HuH-7 (cell line): ENCODE data around the gene NOSIP.

Source experiments
- DNase-seq: peaks from one replicate; pipeline ENCODE4 v3.0.0; 2011; ENCODE audit warnings: low spot score

Gene NOSIP

GRCh38 chr19:49544154-49544553, 36.2 kb downstream of the NOSIP start:
- no peak for DNase-seq

GRCh38 chr19:49543032-49543431, 37.3 kb downstream of the NOSIP start:
- DNase-seq: no peak

DNA sequence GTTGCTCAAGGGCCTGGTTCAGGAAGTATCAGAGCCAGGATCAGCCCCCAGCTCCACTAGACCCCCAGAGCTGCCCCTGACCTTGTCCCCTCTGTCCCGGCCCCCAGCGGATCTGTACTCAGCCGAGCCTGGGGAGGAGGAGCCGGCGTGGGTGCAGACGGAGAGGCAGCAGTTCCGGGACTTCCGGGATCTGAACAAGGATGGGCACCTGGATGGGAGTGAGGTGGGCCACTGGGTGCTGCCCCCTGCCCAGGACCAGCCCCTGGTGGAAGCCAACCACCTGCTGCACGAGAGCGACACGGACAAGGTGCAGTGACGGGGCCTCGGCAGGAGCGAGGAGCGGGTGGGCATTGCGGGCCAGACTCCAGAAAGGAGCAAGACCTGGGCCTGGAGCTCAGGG, 37.9 kb downstream of the NOSIP start:
- no peak for DNase-seq

DNA sequence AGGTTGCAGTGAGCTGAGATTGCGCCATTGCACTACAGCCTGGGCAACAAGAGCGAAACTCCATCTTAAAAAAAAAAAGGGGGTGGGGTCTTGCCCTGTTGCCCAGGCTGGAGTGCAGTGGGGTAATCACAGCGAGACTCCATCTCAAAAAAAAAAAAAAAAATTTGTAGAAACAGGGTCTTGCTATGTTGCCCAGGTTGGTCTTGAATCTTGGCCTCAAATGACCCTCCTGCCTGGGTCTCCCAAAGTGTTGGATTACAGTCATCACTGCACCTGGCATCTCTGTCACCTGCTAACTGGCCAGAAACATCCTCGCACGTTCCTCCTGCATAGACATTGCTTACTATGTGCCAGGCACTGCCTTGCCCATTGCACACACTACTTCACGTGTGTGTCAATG, 38.4 kb downstream of the NOSIP start:
- no peak for DNase-seq

- DNase-seq: no peak
Measured at GRCh38 chr19:49539192-49539952, 41.0 kb downstream of the NOSIP start.

- DNase-seq: no peak
Measured at GRCh38 chr19:49538643-49539042, 41.7 kb downstream of the NOSIP start.

GRCh38 chr19:49536921-49537462, 43.4 kb downstream of the NOSIP start:
- DNase-seq: no peak

DNA sequence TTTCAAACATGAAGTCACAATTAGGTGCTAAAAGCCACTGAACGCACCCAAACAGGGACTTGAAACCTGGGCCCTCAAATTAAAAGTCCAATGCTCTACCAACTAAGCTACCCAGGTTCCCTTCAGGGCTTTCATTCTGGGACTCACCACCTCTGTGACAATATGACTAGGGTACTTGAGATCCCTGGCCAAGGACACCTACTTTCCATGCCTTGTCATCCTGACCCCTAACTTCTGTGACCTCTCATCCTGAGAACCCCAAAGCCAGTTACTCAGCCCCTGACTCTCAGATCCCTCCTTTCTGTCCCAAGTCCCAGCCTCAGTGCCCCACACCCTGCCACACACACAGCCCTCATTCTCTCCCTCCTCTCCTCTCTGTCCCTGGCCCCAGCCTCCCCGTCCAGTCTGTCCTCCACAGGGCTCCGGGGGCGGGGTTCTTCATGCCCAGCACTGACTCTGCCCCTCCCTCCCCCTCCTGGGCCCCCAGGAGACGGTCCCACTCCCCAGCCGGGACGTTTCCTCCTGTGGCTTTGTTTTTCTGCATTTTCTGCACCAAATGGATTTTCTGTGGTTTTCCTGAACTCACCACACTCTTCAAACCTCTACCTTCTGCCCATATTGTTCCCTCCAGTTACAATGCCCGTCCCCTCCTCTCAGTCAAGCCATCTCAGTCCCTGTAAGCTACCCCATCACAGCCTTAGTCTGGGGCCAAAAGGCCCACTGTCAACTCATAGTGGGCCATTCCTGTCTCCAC, 45.5 kb downstream of the NOSIP start:
- no peak for DNase-seq

- DNase-seq: no peak
Measured at GRCh38 chr19:49533551-49534488, 46.5 kb downstream of the NOSIP start.

GRCh38 chr19:49530708-49531107, 49.6 kb downstream of the NOSIP start:
- no peak for DNase-seq

- DNase-seq: no peak
Measured at GRCh38 chr19:49528211-49528771, 52.1 kb downstream of the NOSIP start.

DNA sequence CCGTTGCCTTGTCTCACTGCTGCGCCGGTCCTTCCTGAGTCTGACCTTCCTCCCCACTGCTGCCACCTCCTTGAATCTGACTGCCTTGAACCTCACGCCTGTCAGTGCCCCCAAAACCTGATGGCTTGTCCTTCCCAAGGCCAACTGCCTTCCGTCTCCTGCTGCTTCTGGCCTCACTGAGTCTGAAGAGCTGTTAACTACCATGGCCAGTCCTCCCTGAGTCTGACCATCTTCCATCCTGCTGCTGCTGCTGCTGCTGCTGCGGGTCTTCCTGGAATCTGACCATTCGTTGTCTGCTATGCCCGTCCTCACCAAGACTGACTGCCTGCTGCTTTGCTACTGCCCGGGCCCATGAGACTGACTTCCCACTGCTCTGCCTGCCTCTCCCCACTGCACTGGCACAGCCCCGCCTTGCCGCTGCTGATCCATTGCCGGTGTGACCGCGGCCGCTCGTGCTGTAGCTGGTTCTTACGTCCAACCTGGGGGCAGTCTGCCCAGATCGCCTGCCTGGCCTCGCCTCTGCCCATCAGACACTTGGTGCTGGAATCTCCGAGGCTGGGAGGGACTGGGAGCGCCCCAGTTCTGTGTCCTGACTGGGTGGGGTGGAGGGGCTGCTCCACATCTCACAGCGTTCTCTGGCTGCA, 55.4 kb downstream of the NOSIP start:
- no peak for DNase-seq

- DNase-seq: no peak
Measured at GRCh38 chr19:49520705-49521319, 59.5 kb downstream of the NOSIP start.

DNA sequence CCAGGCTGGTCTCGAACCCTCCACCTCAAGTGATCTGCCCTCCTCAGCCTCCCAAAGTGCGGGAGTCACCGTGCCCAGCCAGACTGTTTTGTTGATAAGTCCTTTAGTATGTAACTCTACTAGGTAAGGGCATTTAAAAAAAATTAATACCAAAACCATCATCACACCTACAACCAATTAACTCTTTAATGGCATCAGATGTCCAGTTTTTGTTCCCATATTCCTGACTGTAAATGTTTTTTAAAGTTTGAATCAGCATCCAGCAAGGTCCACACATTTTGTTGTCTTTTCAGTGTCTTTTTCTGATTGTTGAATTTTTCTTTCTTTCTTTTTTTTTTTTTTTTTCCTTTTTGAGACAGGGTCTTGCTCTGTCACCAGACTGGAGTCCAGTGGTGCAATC, 62.3 kb downstream of the NOSIP start:
- DNase-seq: no peak

DNA sequence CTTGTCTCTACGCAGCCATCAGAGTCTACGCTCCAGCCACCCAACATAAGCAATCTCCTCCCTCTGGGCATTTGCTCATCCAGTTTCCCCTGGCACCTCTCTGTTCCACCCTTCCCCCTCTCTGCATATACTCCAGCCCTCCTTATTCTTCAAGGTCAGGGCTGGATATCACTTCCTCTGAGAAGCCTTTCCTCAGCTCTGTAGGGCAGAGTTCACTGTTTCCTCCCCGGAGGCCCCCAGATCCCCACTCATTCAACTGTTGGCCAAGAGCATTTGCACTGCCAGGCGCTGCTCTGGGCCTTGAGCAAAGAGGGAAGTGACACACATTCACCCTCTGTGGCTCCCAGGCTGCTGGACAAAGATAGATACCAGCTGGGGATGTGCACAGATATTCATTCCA, 64.6 kb downstream of the NOSIP start:
- DNase-seq: no peak

GRCh38 chr19:49514151-49514550, 66.2 kb downstream of the NOSIP start:
- DNase-seq: no peak

DNA sequence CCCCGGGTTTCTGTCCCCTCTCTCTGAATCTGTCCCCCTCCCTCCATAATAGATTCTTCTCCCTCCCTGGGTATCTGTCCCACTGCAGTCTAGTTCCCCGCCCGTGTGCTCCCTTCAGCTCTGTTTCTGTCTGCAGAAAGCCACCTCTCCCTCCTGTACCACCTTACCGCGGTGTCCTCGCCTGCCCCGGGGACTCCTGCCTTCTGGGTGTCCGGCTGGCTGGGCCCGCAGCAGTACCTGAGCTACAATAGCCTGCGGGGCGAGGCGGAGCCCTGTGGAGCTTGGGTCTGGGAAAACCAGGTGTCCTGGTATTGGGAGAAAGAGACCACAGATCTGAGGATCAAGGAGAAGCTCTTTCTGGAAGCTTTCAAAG, 66.6 kb downstream of the NOSIP start:
- DNase-seq: no peak

DNA sequence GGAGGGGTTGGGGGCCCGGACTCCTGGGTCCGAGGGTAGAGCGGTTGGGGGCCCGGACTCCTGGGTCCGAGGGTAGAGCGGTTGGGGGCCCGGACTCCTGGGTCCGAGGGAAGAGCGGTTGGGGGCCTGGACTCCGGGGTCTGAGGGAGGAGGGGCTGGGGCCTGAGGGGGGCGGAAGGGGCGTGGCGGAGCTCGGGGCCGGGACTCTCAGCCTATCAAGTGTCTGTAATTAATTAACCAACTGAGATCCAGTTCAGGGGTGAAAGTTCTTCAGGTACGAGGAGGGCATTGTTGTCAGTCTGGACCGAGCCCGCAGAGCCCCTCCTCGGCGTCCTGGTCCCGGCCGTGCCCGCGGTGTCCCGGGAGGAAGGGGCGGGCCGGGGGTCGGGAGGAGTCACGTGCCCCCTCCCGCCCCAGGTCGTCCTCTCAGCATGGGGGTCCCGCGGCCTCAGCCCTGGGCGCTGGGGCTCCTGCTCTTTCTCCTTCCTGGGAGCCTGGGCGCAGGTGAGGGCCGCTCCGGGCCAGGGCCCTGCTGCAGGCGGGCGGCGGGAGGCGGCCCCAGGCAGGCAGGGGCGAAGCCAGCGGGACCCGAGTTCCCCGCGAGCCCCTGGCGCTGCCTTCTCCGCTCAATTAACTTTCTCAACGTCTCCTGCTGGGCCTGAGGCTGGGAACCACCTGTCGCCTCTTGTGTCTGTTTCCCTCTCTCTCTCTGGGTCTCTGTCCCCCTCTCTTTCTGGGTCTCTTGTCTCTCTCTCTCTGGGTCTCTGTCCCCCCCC, 67.2 kb downstream of the NOSIP start:
- DNase-seq: peak; percentile 88

DNA sequence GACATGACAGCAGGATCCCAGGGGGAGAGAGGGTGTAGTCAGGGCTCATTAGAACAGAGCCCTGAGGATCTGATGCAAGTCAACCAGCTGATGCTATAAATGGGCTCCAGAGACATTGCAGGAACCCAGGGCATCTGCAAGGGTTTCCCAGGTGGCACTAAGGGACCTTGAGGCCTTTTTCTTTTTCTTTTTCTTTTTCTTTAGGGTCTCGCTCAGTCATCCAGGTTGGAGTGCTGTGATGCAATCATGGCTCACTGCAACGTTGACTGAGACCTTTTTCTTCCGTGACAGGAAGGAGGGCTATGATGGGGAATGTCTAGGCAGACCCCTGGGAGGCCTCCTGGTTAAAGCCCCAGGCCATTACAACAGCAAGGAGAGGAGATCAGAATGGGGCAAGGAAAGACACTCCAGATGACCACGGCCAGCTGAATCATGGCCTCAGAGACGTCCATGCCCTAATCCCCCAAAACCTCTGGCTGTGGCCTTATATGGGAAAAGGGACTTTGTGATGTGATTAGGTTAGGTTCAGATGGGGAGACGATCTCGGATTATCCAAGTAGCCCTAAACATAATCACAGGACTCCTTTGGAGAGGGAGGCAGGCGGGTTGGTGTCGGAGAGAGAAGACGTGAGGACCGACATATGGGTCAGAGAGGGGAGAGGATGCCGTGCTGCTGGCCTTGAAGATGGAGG, 72.4 kb downstream of the NOSIP start:
- DNase-seq: no peak
